ENCODE measurements around the gene TMEM178B.

Gene TMEM178B

DNA sequence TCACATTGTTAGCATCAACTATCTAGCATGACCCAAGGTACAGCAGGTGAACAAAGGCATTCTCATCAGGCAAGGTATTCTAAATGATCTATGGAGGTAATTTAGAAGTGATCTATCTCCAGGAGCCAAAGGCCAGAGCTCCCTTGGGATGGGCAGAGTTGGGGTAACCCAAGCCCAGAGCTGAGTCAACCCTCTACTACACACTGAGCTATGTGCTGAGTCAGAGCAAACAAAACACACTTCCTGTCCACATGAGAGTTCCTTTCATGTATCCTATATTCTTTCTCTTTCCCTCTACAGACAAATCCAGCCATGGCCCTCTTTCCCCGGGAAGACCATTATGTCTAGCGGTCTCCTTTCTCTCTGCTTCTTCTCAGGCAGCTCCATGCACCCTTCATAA lies 409.2 kb downstream of the TMEM178B start:
- DNase-seq, result no peak
- intact Hi-C loops (cut with DNase I), result no loop called here

DNA sequence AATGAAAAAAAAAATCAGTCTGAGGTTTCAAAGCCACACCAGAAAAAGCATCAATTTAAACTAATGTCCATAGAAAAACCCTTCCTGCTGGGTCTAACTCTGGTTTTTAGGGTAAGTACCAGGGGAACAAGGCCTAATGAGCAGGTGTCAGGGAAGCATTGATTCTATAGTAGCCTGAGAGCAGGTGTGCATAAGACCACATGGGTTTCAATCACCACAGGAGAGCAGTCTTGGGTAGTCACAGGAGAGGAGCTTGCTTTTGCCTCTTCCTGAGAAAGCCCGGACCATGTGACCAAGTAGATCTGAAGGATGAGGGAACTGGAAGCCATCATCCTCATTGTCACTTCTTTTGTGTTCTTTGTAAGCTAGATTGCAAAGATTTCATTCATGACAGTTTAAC lies 411.0 kb downstream of the TMEM178B start:
- intact Hi-C loops (cut with DNase I), result no loop called here

DNA sequence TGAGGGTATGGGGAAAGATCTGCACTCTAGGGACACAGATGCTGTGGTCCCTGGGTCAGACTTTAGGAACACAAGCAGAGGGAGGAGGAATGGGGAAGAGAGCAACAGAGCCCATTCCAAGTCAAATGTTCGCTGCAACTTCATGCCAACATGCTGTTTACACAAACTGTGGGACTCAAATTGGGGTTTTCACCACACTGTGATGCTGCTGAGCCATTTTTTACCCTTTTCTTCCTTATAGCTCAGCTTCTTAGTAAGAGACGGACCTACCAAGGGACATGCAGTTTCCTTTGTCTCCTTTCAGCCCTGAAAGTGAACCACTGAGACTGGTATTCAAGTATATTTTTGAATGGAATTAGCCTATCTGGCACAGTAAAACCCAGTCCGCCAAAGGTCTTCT lies 413.1 kb downstream of the TMEM178B start:
- intact Hi-C loops (cut with DNase I), result no loop called here
- no peak for DNase-seq

More for the DNA sequence above, 411.0 kb downstream of the TMEM178B start:
- no peak for DNase-seq

DNA sequence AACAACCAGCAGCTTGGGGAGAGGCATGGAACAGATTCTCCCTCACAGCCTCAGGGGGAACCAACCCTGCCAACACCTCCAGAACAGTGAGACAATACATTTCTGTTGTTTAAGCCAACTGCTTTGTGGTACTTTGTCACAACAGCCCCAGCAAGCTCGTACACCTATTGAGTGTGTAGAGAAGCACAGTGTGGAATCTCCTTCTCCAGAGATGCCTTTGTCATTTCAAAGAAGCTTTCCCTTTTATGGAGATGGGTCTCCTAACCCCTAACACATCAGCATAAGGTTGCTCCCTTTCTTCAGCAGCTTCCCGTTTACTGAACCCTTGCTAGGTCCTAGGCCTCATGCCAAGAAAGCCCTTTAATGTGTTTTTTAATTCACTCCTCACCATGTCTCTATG lies 416.6 kb downstream of the TMEM178B start:
- DNase-seq, result no peak
- intact Hi-C loops (cut with DNase I), result no loop called here

DNA sequence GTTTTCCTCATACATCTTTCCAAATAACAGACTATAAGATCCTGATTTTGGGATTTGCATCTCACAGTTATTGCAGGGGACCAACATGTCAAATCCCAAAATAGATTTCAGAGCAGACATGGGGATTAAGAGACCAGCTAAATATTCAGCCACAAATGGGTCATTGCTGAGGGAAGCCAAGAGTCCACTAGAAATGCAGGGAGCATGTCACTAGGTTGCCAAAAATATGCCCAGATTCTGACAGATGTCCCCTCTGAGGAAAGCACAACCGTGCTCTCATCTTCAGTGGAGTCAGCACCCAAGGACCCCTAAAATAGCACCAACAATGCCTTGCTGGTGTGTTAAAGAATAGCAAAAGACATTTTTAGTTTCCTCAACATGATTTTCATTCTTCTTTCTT lies 421.2 kb downstream of the TMEM178B start:
- no peak for DNase-seq
- intact Hi-C loops (cut with DNase I), result no loop called here

DNA sequence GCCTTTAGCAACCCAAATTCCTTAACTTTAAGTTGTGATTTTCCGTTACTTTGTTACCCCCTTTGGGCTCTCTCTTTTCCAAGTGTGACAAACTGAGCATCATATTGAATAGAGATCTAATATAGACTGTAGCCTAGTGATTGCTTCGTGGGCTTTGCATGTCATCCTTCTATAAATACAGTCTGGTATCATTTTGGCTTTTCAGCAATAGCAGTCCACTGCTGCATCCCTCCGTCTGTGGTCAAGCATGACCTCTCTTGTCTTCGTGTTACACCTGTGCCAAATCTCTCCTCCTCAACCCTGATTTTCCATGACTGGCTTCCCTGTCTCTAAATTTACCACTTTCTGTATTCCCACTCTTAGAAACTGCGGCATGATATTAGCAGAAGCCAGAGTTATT lies 423.5 kb downstream of the TMEM178B start:
- DNase-seq, result no peak
- intact Hi-C loops (cut with DNase I), result no loop called here

DNA sequence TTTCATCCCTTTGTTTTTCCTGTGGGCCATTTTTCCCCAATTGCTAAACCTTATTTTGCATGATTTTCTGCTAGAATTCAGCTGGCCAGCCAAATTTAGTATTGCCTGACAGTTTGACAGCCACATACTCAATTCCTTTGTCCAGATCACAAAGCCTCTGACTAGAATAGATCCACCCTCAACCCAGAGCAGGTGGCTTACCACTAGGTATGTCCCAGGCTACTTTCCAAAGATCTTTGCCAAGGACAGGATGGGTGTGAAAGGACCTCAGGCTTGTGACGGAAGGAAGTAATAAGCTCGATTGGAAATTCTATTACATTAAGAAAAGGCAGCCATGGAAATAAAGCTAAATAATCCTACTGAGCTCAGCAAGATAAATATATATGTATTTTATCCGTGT lies 426.7 kb downstream of the TMEM178B start:
- no peak for DNase-seq
- intact Hi-C loops (cut with DNase I), result no loop called here

DNA sequence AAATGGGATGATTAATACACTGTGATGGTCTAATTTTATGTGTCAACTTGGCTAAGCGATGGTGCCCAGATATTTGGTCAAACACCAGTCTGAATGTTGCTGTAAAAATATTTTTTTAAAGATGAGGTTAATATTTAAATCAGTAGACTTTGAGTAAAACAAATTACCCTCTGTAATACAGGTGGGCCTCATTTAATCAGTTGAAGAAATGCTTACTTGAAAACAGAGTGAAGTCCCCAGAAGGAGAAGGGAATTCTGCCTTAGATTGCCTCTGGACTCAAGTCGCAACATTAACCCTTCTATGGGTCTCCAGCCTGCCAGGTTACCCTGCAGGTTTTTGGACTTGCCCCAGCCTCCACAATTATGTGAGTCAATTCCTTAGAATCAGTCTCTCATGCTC lies 427.6 kb downstream of the TMEM178B start:
- intact Hi-C loops (cut with DNase I), result no loop called here
- no peak for DNase-seq

DNA sequence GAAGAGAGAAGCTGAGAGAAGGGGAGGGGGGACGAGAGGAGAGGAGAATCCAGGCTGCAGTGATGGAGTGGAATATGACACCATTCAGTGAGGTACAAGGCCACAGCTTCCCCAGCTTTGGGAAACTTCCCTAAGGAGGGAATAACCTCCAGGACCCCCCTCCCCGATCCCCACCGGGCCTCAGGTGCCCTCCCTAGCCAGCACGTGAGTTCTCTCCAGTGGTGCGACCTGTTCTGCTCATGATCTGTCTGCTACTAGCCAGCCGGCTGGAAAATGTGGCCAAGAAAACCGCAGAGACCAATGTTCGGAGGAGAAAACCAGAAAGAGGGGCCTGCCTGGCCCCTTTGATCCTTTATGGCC lies 437.4 kb downstream of the TMEM178B start:
- intact Hi-C loops (cut with DNase I), result no loop called here
- no peak for DNase-seq

DNA sequence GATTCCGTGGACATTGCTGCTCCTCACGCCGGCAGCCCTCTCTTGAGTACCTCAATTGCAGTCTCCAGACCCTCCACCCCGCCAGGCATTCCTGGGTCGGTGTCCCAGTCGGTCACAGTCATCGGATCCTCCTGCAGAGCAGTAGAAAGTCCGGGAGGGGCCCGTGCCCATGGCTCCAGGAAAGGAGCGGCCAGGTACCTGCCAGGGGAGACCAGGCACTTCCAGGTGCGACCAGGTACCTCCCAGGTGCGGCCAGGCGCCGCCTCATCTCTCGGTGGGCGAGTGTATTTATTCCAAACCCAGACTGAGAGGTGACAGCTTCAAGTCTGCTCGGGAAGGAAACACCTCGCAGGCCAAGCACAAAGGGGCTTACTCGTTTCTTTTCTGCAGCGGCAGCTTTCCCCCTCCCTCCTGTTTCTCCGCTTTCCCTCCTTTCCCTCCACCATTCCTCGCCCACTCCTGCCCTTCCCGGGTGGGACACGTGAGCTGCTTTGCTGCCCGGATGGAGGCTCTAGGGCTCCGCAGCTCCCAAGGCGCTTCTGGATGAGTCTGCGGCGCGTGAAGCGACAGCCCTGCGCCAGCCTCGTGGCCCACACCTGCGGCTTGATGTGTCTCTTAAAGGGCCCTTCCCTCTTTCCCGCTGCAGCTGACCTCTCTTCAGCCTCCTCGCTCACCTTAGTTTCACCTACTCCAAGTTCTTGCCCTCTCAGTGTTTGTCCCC lies 438.0 kb downstream of the TMEM178B start:
- peak in 9 of 10 donors; percentile 24 to 96 (median 53) for DNase-seq
- intact Hi-C loops (cut with DNase I), result no loop called here

DNA sequence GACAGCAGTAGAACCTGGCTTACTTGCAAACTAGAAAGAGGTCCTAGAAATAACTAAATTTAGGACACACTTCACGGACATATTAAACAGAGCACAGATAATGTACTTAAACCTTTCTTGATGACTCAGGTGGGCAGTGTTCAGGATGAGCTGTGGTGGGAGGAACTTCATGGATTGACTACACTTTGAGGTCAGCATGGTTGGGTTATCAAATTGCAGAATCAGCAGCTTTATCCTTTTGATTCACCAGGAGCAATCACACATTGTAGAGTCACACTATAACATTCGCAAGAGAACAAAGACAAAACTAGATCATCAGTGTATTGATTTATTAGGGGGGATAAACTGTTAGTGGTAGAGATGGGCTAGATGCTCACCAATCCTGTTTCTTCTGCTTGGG lies 438.7 kb downstream of the TMEM178B start:
- no peak for DNase-seq
- intact Hi-C loops (cut with DNase I), result no loop called here

DNA sequence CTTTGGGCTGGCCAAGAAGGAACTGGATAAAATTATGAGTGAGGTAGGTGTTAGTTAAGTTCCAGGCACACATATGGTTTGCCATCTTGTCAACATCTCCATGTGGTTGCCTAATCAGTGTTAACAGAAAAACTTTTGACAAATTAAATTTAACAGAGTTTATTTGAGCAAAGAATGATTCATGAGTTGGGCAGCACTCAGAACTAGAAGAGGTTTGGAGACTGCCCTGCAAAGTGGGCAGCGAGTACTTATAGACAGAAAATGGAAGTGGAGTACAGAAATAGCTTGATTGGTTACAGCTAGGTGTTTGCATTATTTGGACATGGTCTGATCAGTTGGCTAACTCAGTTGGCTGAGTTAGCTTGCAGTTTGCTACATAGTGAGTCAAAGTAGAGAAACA lies 439.9 kb downstream of the TMEM178B start:
- intact Hi-C loops (cut with DNase I), result no loop called here
- DNase-seq, result no peak

DNA sequence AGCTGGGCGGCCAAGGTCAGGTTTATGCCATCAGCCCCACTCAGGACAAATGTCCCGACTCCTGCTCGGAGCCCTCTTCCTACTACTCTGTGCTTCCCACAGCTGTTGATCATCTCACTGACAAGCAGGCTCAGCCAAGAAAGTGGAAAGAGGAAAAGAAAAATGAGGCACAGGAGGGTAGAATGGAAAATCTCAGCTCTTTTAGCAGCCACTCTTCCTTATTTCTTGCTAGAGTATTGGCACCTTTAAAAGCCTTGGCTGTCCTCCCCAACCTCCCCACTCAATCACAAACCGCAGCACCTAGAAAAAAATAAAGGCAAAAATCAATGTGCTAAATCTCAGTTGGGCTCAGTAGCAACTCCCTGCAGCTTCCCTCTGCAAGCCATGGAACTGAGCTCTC lies 442.1 kb downstream of the TMEM178B start:
- intact Hi-C loops (cut with DNase I), result no loop called here
- DNase-seq, result no peak

DNA sequence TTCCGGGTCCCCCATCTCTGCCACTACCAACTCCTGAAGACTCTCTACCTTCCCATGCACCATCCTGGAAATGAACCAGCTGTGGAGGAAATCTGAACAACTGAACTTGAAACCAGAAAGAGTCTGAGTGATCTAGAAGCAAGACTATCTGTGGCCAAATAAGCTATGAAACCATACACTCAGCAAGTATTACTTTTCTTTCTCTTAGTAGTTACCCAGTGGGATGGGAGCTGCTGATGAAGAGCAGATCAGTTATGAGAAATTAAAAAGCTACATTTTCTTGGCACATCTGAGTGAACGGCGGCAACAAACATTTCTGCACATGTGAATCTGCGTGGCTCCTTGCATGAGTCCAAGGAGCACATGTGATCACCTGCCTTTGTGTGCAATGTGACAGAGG lies 445.8 kb downstream of the TMEM178B start:
- intact Hi-C loops (cut with DNase I), result no loop called here
- DNase-seq, result no peak

DNA sequence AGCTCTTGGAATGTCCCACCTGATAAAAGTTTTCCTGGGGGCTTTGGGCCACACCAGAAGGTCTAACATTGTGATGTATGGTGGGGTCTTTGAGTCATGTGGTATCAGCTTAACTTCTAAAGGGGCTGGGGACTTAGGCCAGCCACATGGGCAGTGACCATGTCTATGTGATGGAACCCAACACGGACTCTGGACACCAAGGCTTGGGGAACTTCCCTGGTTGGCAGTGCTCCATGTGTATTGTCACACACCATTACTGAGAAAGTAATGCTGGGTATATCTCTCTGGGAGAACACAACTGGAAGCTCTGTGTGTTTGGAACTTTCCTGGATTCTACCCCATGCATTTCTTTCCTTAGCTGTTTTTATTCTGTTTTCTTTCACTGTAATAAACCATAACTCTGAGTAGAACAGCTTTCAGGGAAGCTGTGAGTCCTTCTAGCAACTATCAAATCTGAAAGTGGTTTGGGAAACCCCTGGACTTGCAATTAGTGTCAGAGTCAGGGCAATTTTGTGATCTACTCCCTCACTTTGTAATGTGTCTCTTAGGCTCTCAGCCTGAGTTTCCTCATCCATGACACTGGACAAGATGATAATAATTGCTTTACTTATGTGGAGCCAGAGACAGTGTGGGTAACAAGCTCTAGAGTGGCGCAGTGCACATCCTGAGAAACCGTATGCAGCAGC lies 448.9 kb downstream of the TMEM178B start:
- no peak for DNase-seq
- intact Hi-C loops (cut with DNase I), result no loop called here

DNA sequence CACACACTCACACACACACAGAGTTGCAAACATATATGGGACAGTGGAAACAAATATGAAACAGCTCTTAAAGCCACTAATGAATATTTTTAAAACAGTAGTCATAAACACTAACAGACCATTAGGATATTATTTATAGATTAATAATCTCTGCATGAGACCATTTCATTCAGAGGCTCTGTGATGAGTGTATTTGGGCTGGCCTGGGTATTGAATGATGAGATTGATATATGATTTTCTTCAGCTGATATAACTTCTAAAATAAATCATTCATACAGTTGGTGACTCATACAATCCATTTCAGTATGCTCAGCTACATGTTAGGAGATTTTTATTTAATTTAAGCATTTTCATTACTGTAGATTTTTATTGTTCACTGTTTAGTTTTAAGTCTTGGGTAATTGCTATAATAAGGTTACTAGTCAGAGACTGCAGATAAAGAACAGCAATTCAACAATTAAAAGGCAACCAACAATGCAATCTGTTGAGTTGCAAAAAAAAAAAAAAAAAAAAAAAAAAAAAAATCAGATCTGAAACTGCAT lies 452.2 kb downstream of the TMEM178B start:
- intact Hi-C loops (cut with DNase I), result no loop called here
- no peak for DNase-seq

DNA sequence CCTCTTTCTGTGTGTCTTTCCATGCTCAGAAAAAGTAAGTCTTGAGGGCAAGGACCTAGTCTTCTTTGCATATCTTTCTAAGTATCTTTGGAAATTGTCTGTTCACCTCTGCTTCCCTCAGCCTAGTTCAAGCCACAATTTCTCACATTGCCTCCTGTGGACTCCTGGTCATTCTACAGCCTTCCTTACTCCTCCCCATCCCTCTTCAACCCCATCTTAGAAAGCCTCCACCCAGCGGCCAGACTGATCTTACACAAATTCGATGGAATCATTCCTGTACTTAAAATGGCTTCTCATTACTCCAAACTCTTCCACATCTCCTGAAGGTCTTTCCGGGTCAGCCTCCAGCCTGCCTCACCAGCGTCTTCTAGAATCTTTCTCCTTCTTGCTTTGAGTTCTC lies 453.2 kb downstream of the TMEM178B start:
- no peak for DNase-seq
- intact Hi-C loops (cut with DNase I), result no loop called here

DNA sequence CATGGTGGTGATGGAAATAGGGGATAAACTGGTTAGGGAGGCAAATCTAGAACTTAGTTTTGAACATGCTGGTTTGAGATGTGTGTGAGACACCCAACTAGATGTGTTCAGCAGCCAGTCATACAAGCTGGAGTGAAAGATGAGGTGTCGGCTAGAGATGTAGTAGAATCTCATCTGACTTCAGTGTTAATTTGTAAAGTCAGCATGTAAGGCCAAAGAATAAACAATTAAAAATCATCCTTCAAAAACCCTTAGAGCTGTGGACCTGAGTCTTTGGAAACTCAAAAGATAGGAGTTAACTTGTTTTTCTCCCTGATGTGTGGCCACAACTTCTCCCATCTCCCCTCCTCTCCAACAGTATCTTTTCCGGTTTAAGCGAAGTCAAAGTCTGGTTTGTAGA lies 454.5 kb downstream of the TMEM178B start:
- intact Hi-C loops (cut with DNase I), result no loop called here
- no peak for DNase-seq
